SK-N-SH treated with all-trans-retinoic acid at 6 μM for 48 hours (cell line): Measurements from ENCODE around the gene SEL1L3.

ENCODE experiments used
- ATAC-seq: fragments of 200-7000 bp; cut with Tn5 transposase; 3 replicates; pipeline ENCODE4 v1.9.1; 2020; ENCODE audit warnings: mild to moderate bottlenecking, moderate library complexity
- ARNTL ChIP-seq: fragments of 450-650 bp; formaldehyde crosslinking; IDR thresholded peaks from 2 replicates; pipeline ENCODE4 v1.5.0; 2020; ENCODE audit warnings: low read depth, mild to moderate bottlenecking, moderate library complexity, borderline replicate concordance
- CSDC2 ChIP-seq: fragments of 250-450 bp; sonication (Bioruptor Pico); IDR thresholded peaks from 2 replicates; pipeline ENCODE4 v1.5.0; 2020; ENCODE audit warnings: mild to moderate bottlenecking, moderate library complexity
- CSRNP3 ChIP-seq: fragments of 250-450 bp; sonication (Bioruptor Pico); IDR thresholded peaks from 2 replicates; pipeline ENCODE4 v1.5.1; 2021; ENCODE audit warnings: mild to moderate bottlenecking, moderate library complexity
- GLIS3 ChIP-seq: fragments of 250-450 bp; sonication (Bioruptor Pico); IDR thresholded peaks from 2 replicates; pipeline ENCODE4 v1.5.0; 2020; ENCODE audit warnings: mild to moderate bottlenecking, moderate library complexity
- ISL1 ChIP-seq: fragments of 250-450 bp; sonication (Bioruptor Pico); IDR thresholded peaks from 2 replicates; pipeline ENCODE4 v2.1.2; 2022; ENCODE audit warnings: mild to moderate bottlenecking, moderate library complexity
- PATZ1 ChIP-seq: fragments of 250-450 bp; sonication (Bioruptor Pico); IDR thresholded peaks from 2 replicates; pipeline ENCODE4 v1.8.0; 2020; ENCODE audit warnings: mild to moderate bottlenecking, moderate library complexity, borderline replicate concordance
- PPARA ChIP-seq: fragments of 250-450 bp; sonication (Bioruptor Pico); IDR thresholded peaks from 2 replicates; pipeline ENCODE4 v1.5.0; 2020; ENCODE audit warnings: mild to moderate bottlenecking, borderline replicate concordance
- RARB ChIP-seq: fragments of 250-450 bp; sonication (Bioruptor Pico); IDR thresholded peaks from 2 replicates; pipeline ENCODE4 v1.8.0; 2021; ENCODE audit warnings: mild to moderate bottlenecking, moderate library complexity
- SNAI2 ChIP-seq: fragments of 250-450 bp; sonication (Bioruptor Pico); IDR thresholded peaks from 2 replicates; pipeline ENCODE4 v1.5.0; 2020; ENCODE audit warnings: mild to moderate bottlenecking, moderate library complexity
- TOX ChIP-seq: fragments of 250-450 bp; sonication (Bioruptor Pico); IDR thresholded peaks from 2 replicates; pipeline ENCODE4 v1.8.0; 2021; ENCODE audit warnings: mild to moderate bottlenecking, moderate library complexity, borderline replicate concordance
- ZC3H10 ChIP-seq: fragments of 250-450 bp; sonication (Bioruptor Pico); IDR thresholded peaks from 2 replicates; pipeline ENCODE4 v1.5.1; 2021; ENCODE audit warnings: mild to moderate bottlenecking, moderate library complexity
- ZFP3 ChIP-seq: fragments of 250-450 bp; sonication (Bioruptor Pico); IDR thresholded peaks from 2 replicates; pipeline ENCODE4 v1.5.0; 2020; ENCODE audit warnings: mild to moderate bottlenecking, moderate library complexity
- ZFP30 ChIP-seq: fragments of 450-650 bp; formaldehyde crosslinking; IDR thresholded peaks from 2 replicates; pipeline ENCODE4 v1.5.0; 2022; ENCODE audit warnings: mild to moderate bottlenecking, moderate library complexity
- ZNF565 ChIP-seq: fragments of 450-650 bp; formaldehyde crosslinking; conservative IDR thresholded peaks from 2 replicates; pipeline ENCODE4 v1.5.0; 2020; ENCODE audit warnings: low read depth, mild to moderate bottlenecking, moderate library complexity
- ZNF70 ChIP-seq: fragments of 450-650 bp; formaldehyde crosslinking; IDR thresholded peaks from 2 replicates; pipeline ENCODE4 v1.5.0; 2020; ENCODE audit warnings: mild to moderate bottlenecking, moderate library complexity
- ZNF8 ChIP-seq: fragments of 450-650 bp; formaldehyde crosslinking; IDR thresholded peaks from 2 replicates; pipeline ENCODE4 v1.5.0; 2020; ENCODE audit warnings: mild to moderate bottlenecking, moderate library complexity
- TF ChIP-seq, protein P1 (sequence below): fragments of 250-450 bp; sonication (Bioruptor Pico); IDR thresholded peaks from 2 replicates; pipeline ENCODE4 v1.5.0; 2020; ENCODE audit warnings: mild to moderate bottlenecking, moderate library complexity
- TF ChIP-seq, protein P2 (sequence below): fragments of 250-450 bp; sonication (Bioruptor Pico); IDR thresholded peaks from 2 replicates; pipeline ENCODE4 v1.5.1; 2020; ENCODE audit warnings: low read depth, mild to moderate bottlenecking, moderate library complexity
- TF ChIP-seq, protein P3 (sequence below): fragments of 250-450 bp; sonication (Bioruptor Pico); IDR thresholded peaks from 2 replicates; pipeline ENCODE4 v1.8.0; 2021; ENCODE audit warnings: low read depth, mild to moderate bottlenecking, moderate library complexity, borderline replicate concordance

The SEL1L3 gene

DNA sequence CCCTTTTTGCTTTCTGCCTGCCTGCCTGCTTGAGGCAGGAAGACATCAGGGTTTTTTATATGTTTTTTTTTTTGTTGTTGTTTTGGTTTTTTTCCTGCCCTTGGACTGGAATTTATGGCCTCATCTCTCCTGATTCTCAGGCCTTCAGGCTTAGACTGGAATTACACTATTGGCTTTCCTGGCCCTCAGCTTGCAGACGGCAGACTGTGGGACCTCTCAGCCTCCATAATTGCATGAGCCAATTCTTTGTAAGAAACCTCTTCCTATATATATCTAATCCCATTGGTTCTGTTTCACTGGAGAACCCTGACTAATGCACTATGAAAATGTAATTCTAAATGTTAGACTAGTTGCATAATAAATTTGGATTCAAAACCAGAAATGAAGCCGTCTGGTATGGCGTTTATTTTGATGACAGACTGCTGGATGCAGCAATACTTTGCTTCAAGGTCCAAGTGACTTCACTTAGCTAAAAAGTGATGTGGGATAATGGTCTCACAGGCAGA, 59.0 kb downstream of the SEL1L3 start:
- no peak for ATAC-seq
- no peak for TF ChIP-seq ISL1 (CRISPR knock-in tag)
- TF ChIP-seq, protein P1, sequence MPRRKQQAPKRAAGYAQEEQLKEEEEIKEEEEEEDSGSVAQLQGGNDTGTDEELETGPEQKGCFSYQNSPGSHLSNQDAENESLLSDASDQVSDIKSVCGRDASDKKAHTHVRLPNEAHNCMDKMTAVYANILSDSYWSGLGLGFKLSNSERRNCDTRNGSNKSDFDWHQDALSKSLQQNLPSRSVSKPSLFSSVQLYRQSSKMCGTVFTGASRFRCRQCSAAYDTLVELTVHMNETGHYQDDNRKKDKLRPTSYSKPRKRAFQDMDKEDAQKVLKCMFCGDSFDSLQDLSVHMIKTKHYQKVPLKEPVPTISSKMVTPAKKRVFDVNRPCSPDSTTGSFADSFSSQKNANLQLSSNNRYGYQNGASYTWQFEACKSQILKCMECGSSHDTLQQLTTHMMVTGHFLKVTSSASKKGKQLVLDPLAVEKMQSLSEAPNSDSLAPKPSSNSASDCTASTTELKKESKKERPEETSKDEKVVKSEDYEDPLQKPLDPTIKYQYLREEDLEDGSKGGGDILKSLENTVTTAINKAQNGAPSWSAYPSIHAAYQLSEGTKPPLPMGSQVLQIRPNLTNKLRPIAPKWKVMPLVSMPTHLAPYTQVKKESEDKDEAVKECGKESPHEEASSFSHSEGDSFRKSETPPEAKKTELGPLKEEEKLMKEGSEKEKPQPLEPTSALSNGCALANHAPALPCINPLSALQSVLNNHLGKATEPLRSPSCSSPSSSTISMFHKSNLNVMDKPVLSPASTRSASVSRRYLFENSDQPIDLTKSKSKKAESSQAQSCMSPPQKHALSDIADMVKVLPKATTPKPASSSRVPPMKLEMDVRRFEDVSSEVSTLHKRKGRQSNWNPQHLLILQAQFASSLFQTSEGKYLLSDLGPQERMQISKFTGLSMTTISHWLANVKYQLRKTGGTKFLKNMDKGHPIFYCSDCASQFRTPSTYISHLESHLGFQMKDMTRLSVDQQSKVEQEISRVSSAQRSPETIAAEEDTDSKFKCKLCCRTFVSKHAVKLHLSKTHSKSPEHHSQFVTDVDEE, result no peak
- TF ChIP-seq CSRNP3 (CRISPR knock-in tag), result no peak
- TF ChIP-seq ZNF8 (CRISPR knock-in tag), result no peak
- TF ChIP-seq, protein P2, sequence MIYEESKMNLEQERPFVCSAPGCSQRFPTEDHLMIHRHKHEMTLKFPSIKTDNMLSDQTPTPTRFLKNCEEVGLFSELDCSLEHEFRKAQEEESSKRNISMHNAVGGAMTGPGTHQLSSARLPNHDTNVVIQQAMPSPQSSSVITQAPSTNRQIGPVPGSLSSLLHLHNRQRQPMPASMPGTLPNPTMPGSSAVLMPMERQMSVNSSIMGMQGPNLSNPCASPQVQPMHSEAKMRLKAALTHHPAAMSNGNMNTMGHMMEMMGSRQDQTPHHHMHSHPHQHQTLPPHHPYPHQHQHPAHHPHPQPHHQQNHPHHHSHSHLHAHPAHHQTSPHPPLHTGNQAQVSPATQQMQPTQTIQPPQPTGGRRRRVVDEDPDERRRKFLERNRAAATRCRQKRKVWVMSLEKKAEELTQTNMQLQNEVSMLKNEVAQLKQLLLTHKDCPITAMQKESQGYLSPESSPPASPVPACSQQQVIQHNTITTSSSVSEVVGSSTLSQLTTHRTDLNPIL (CRISPR knock-in tag), result no peak
- no peak for TF ChIP-seq PATZ1 (CRISPR knock-in tag)
- no peak for TF ChIP-seq ZFP30 (CRISPR knock-in tag)
- TF ChIP-seq RARB (CRISPR knock-in tag), result no peak
- no peak for TF ChIP-seq CSDC2 (CRISPR knock-in tag)

- no peak for TF ChIP-seq PPARA (CRISPR knock-in tag)
- TF ChIP-seq SNAI2 (CRISPR knock-in tag), result no peak
- TF ChIP-seq ZFP3, result no peak
- TF ChIP-seq GLIS3, result no peak
- no peak for TF ChIP-seq ARNTL (CRISPR knock-in tag)
- no peak for TF ChIP-seq ZNF8 (CRISPR knock-in tag)
- TF ChIP-seq ZNF70, result no peak
- no peak for TF ChIP-seq ISL1 (CRISPR knock-in tag)
- TF ChIP-seq ZC3H10 (CRISPR knock-in tag), result no peak
- no peak for TF ChIP-seq ZFP30 (CRISPR knock-in tag)
- TF ChIP-seq, protein P2 (CRISPR knock-in tag), result no peak
- TF ChIP-seq PATZ1 (CRISPR knock-in tag), result no peak
- TF ChIP-seq ZNF565 (CRISPR knock-in tag), result no peak
- no peak for TF ChIP-seq CSDC2 (CRISPR knock-in tag)
- TF ChIP-seq TOX (CRISPR knock-in tag), result no peak
- no peak for TF ChIP-seq CSRNP3 (CRISPR knock-in tag)
- TF ChIP-seq, protein P3, sequence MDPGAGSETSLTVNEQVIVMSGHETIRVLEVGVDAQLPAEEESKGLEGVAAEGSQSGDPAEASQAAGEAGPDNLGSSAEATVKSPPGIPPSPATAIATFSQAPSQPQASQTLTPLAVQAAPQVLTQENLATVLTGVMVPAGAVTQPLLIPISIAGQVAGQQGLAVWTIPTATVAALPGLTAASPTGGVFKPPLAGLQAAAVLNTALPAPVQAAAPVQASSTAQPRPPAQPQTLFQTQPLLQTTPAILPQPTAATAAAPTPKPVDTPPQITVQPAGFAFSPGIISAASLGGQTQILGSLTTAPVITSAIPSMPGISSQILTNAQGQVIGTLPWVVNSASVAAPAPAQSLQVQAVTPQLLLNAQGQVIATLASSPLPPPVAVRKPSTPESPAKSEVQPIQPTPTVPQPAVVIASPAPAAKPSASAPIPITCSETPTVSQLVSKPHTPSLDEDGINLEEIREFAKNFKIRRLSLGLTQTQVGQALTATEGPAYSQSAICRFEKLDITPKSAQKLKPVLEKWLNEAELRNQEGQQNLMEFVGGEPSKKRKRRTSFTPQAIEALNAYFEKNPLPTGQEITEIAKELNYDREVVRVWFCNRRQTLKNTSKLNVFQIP, result no peak
- no peak for ATAC-seq
These were observed 61.2 kb downstream of the SEL1L3 start for GRCh38 chr4:25801594-25801993.
